Activated CD4-positive, alpha-beta T cell treated with anti-CD3 and anti-CD28 coated beads, Interleukin-2, amount 50 U/mL, for 24 hours (primary cell): ENCODE measurements around the gene DMD.
"Not testable (repeated sequence)": the region's sequence is repeated elsewhere in the genome, so short reads cannot be mapped to it uniquely, and the experiment has no call there.

Source experiments
- DNase-seq, 2 donors: peaks; one replicate each; pipeline ENCODE4 v3.0.0-alpha.2; 2020; ENCODE audit warnings: low read depth in 1 of 2, low spot score in 1 of 2

The DMD gene

DNA sequence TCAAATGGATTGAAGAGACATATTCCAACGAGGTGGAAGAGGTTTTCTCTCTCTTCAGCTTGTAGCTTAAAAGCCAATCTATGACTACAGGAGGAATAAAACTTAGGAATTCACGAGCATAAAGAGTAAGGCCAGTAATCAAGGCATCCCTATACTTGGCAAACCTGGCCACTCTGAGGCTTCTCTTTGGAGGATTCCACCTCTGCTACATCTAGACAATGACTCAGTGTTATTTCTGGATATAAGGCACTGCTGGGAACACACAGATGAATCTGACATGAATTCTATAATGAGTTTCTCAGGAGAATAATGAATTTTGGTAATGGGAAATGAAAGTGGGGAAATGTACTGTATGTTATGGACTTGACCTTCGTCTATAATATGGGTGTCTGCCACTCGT lies 1123.7 kb downstream of the DMD start:
- DNase-seq, result no peak

DNA sequence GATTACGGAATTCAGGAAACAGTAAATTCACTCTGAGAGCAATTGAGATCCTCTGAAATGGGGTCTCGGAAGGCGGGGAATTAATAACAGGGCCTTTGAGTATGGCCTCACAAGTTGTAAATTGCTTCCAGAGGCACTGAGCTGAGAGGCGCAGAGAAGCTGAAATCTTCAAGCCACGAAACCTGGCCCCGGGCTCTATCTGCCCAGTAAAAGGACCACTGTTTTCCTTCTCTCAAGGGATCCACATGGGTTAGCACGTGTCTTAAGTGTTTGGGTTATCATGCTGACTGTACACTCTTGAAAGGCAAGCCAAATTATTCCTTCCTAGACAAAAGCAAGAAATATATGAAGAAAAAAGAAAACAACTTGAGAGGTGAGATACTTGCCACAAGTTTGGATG lies 1126.6 kb downstream of the DMD start:
- no peak for DNase-seq

DNA sequence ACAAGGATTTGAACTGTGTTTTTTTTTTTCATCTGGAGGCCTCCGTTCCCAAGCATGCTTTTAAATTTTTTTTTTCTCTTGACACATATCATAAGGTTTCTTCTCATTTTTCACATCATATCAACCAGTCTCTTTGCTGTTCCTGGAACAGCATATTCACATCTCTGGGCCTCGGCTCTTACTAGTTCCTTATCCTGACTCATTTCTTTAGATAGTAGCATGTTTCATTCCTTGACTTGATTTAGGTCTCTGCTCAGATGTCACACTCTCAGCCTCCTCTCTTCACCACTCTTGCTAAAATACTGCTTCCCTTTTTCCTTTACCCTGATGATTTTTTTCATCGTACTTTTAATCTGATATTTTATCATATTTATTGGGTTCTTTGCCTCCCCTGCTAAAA lies 1163.1 kb downstream of the DMD start:
- no peak for DNase-seq

DNA sequence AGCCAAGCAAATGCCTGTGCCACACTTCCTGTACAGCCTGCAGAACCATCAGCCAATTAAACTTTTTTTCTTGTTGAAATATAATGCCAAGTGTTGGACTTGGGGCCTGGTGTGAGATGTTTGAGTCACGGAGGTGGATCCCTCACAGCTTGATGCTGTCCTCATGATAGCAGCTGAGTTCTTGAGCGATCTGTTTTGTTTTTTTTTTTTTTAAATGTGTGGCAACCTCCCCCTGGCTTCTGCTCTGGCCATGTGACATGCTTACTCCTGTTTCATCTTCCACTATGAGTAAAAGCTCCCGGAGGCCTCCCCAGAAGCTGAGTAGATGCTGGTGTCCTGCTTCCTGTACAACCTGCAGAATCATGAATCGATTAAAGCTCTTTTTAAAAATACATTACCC lies 1166.2 kb downstream of the DMD start:
- no peak for DNase-seq

GRCh38 chrX:32041181-32041580 lies 1170.2 kb downstream of the DMD start:
- DNase-seq, result no peak

- DNase-seq, result no peak
These were observed 1184.6 kb downstream of the DMD start for GRCh38 chrX:32026772-32027171.

DNA sequence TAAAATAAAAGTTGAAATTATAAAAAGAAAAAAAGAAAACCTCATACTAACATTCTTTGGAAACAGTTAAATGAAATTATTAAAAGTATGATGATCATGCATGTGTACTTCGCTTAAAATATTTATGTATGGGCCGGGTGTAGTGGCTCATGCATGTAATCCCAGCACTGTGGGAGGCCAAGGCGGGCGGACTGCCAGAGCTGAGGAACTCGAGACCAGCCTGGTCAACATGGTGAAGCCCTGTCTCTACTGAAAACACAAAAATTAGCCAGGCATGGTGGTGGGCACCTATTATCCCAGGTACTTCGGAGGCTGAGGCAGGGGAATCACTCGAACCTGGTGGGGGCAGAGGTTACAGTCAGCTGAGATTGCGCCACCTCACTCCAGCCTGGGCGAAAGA lies 1187.3 kb downstream of the DMD start:
- DNase-seq, result no peak

DNA sequence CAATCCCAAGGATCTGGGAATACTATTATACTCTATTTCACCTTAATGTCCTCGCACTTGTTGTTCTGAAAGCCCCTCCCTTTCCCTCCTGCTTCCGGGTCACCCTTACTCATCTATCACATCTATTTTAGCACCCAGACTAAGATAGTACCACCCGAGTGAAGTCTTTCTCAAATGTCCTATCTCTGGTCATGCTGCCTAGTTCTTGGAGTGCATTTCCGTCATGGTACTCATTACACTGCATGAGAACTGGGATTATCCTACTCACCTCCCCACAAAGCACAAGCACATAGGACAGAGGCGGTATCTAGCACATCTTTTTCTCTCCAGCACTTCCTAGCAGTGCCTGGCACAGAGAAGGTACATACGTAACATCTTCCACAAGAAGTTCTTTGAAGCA lies 1195.2 kb downstream of the DMD start:
- no peak for DNase-seq

DNA sequence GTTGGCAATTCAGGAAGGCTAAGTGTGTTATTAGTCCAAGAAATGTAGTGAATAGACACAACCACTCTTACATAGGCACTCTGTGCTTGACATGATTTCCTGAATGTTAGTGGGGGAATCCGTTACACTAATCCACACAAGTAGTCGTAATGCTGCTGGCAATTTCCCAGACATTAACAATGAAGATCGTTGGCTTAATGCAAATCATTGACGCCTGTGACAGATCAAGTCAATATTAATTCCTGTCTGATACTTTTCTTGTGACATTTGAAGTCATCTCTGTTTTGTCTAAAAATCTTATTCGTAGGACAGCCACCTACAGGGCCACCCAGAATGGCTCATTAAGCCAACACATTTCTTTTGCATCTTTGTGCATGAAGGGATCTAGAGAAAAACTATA lies 1200.4 kb downstream of the DMD start:
- DNase-seq, result no peak

- DNase-seq, result no peak
These were observed 1201.1 kb downstream of the DMD start for GRCh38 chrX:32010212-32010611.

- DNase-seq, result no peak
These were observed 1217.7 kb downstream of the DMD start for GRCh38 chrX:31993637-31994036.

DNA sequence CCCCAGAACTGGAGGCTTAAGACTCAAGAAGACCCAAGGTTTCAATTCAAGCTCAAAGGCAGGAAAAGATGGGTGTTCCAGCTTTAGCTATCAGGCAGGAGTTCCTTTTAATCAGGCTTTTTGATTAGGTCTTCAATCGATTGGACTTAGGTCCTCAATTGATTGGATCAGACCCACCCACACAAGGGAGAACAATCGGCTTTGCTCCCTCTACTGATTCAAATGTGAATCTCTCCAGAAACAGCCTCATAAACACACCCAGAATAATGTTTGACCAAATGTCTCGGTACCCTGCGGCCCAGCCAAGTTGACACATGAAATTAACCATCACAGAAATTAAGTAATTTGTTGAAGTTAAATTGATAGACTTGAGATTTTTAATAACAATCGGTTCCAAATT lies 1222.4 kb downstream of the DMD start:
- DNase-seq, result no peak

DNA sequence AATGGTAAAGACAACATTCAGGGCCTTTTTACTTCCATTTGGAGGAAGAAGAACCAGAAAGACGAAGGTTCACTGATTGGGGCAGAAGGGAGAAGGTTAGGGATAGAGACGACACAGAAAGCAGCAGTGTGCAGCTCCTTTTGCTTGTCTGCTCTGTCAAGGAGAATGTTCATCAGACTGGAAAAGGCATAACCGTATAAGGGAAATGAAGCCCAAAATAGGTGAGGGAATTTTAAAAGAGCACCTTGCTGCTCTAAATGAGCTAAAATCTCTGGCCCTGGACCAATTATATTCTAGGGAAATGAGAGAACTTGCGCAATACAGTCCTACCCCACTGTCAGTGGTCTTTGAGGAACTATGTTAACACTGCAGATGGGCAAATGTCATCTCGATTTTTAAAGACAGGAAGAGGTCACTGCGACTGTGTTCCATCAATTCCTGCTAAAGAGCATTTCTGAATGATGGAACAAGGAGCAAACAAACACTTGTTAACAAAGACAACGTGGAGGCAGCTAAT lies 1229.7 kb downstream of the DMD start:
- no peak for DNase-seq

DNA sequence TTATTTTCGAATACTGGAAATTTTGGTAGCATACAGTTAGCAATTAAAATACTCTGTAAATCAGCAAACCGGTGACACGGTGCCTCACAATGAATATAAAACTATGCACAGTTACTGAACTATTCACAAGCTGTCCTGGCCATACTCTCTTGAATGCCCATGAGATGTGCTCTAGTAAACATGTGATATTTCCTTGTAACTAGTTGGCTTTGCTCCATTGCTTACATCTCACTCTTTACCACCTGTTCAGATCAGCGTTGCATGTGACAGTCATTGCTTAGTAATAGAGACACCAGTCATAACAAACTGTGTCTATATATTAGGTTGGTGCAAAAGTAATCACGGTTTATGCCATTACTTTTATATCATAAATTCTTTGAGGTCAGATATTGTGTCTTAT lies 1241.6 kb downstream of the DMD start:
- no peak for DNase-seq

DNA sequence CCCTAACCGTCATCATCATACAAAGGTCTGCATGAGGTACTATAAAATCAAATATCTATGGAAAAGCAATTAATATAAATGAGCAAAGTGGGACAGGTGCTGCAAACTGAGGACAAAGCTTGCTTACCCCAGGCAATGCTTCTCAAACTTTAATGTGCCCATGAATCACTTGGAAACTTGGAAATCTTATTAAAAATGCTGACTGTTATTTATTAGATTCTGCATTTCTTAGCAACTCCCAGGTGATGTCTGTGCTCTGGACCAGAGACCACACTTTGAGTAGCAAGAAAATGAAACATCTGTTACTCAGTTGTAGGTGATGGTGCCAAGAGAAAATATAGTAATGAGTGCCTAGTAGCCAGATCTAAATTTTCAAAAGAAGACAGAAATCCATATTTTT lies 1249.1 kb downstream of the DMD start:
- no peak for DNase-seq

DNA sequence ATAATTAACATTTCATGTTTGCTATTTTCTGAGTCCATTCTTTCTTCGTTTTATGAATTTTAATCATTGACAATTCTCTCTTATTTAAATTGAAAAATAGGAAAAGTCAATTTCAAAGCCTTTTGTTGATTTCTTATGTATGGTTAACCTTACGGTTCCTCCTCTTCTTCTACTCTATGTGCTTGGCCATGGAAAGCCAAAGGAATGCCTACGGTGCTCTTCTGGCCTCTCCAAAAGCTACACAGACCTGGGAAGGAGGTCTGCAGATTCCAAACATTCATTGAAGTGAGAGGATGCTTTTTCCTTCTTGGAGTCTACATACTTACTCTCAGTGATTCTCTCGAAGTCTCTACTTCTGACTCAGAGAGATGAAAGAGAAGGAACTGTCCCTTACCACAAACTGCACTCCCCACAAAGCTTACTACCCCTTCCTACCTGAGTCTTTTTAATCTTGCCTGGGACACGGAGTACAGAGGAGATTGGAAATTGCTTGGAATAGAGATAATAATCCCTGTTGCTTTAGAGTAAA lies 1276.4 kb downstream of the DMD start:
- no peak for DNase-seq

DNA sequence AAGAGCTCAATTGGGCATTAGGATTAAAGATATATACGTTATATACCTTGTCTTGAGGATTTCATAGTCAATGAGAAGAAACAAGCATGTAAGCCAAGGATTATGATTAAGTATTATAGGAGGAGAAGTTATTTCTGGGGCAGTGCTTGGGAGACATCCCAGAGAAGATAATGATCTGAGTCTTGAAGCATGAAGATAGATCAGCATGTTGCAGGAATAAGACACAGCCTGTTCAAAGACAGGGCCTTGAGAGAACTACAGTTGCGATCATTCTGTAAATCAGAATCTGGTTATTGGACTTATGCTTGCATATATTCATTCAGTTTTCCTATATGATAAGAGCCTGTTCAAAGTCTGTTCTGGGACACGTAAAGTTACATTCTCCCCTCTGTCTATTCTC lies 1277.3 kb downstream of the DMD start:
- no peak for DNase-seq

DNA sequence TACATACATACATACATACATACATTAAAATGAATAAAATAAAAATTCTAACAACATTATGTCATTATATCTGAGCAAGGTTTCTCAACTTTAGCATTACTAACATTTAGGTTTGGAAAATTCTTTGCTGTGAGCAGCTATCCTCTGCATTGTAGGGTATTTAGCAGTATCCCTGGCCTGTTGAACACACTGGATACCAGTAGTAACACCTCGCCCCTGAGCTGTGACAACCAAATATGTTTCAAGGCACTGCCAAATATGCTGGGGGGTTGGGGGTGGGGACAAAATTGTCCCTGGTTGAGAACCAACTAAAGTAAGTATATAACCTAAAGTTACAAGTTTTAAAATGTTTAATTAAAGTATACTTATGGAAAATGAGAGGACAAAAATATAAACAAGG lies 1278.6 kb downstream of the DMD start:
- DNase-seq, result no peak

DNA sequence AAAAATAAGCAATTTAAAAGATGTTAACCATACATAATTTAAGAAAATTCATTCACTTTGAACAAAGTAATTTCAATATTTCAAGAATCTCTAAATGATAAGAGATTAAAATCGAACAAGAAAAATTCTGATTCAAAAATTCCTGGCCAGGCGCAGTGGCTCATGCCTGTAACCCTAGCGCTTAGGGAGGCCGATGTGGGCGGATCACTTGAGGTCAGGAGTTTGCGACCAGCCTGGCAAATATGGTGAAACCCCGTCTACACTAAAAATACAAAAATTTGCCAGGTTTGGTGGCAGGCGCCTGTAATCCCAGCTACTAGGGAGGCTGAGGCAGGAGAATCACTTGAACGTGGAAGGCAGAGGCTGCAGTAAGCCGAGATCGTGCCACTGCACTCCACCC lies 1279.0 kb downstream of the DMD start:
- DNase-seq, result not testable (repeated sequence)

- DNase-seq, result no peak
These were observed 1280.1 kb downstream of the DMD start for GRCh38 chrX:31931225-31931624.

GRCh38 chrX:31929366-31929765 lies 1282.0 kb downstream of the DMD start:
- no peak for DNase-seq

DNA sequence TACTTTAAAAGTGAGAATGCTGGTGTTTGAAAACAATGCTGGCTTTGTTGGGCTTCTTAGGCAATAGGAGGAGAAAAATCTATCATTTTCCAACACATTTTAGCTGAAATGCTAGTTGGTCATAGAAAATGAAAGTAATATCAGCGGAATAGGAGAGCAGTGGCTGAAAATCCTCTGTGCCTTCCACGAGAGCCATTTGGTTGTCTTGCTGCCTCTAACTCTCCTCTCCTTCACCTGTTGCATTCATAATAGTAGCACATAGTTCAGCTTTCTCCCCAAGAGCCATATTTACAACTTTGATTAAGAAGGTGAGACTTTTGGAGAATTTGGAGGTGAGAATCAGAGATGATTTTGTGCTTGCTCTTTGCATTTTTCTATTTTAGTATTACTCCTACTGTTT lies 1290.1 kb downstream of the DMD start:
- DNase-seq, result no peak

- DNase-seq, result no peak
These were observed 1301.3 kb downstream of the DMD start for GRCh38 chrX:31909850-31910572.
